Caco-2 (cell line): ENCODE data around the gene BCAS3. TPM values are rescaled to one million over a fixed set of nuclear protein-coding genes. Genes with fewer than 3 reads are reported as not detected.

ENCODE experiments used
- BruUV-seq: library from RNA; stranded (reverse); fragments of 400-500 nt; replicated peaks from 2 replicates; lab custom pipeline; 2021; lab: Mats Ljungman, UMichigan
- CTCF ChIA-PET: fragments of 300-600 bp; sonication (Branson Sonifier 250); formaldehyde crosslinking; loops from one replicate; lab custom pipeline; 2022; ENCODE audit warnings: antibody characterized with exemption; lab: Charles Lee
- POLR2A ChIA-PET: fragments of 300-600 bp; sonication (Branson Sonifier 250); formaldehyde crosslinking; loops from one replicate; lab custom pipeline; 2022; ENCODE audit warnings: antibody characterized with exemption; lab: Charles Lee
- DNase-seq, 2 experiments: peaks; one replicate each; pipeline versions ENCODE4 v3.0.0 to v3.0.0-alpha.2; 2020 to 2022
- H3K27me3 ChIP-seq: replicated peaks from 2 replicates; pipeline ENCODE4 v1.6.0; 2011; ENCODE audit warnings: low read length; ENCODE audit not compliant: control insufficient read depth, insufficient read depth
- H3K36me3 ChIP-seq: 2 replicates; pipeline ENCODE4 v1.5.1; 2011; ENCODE audit warnings: low read length; ENCODE audit not compliant: control insufficient read depth, insufficient read depth
- H3K4me1 ChIP-seq: fragments of 250-450 bp; sonication (Bioruptor Pico); 2 replicates; pipeline ENCODE4 v1.5.1; 2020; ENCODE audit warnings: mild to moderate bottlenecking
- H3K4me3 ChIP-seq: 2 replicates; pipeline ENCODE4 v1.5.1; 2011; ENCODE audit warnings: low read depth, mild to moderate bottlenecking, control low read depth, low read length
- H3K9me3 ChIP-seq: fragments of 250-450 bp; sonication (Bioruptor Pico); 2 replicates; pipeline ENCODE4 v1.5.1; 2020; ENCODE audit warnings: mild to moderate bottlenecking, moderate library complexity
- H3K27ac Mint-ChIP-seq: one replicate; pipeline ENCODE4 v1.8.0; 2022; ENCODE audit warnings: mixed read lengths; ENCODE audit not compliant: unreplicated experiment
- H3K27me3 Mint-ChIP-seq: one replicate; pipeline ENCODE4 v1.8.0; 2022; ENCODE audit warnings: mixed read lengths; ENCODE audit not compliant: insufficient read depth, unreplicated experiment
- H3K36me3 Mint-ChIP-seq: one replicate; pipeline ENCODE4 v1.8.0; 2022; ENCODE audit warnings: mild to moderate bottlenecking, mixed read lengths; ENCODE audit not compliant: insufficient read depth, unreplicated experiment
- H3K4me1 Mint-ChIP-seq: one replicate; pipeline ENCODE4 v1.8.0; 2022; ENCODE audit warnings: low read depth, mixed read lengths; ENCODE audit not compliant: unreplicated experiment
- H3K4me3 Mint-ChIP-seq: one replicate; pipeline ENCODE4 v1.8.0; 2022; ENCODE audit warnings: mild to moderate bottlenecking, moderate library complexity, mixed read lengths; ENCODE audit not compliant: unreplicated experiment
- H3K9me3 Mint-ChIP-seq: one replicate; pipeline ENCODE4 v1.8.0; 2022; ENCODE audit warnings: mixed read lengths; ENCODE audit not compliant: unreplicated experiment
- CTCF ChIP-seq, 2 experiments: fragments of 200-600 bp in 1 of 2; IDR thresholded peaks; 1 replicate in 1 of 2; 2 replicates in 1 of 2; pipeline versions ENCODE4 v1.5.1 to v1.8.0; 2011 to 2022; ENCODE audit warnings: antibody characterized with exemption in 1 of 2, control low read depth in 1 of 2, inconsistent platforms in 1 of 2, low read depth in 1 of 2, low read length in 1 of 2, mild to moderate bottlenecking in 1 of 2, moderate library complexity in 1 of 2; ENCODE audit not compliant: insufficient read depth in 1 of 2, severe bottlenecking in 1 of 2, unreplicated experiment in 1 of 2
- intact Hi-C: fragments of 100-400 bp; cut with micrococcal nuclease; formaldehyde crosslinking; loops from one replicate; pipeline ENCODE4 v1.10.0; 2022; ENCODE audit not compliant: unreplicated experiment
- total RNA-seq: library from RNA; stranded (reverse); gene quantifications from 2 replicates; pipeline ENCODE4 v1.2.3, GENCODE V29; 2022

BCAS3 gene
- total RNA-seq, 1 experiment from 2014 or later: 44.1 TPM

- ChIA-PET POLR2A (no interaction called here), CTCF (no interaction called here)
- no TSS peak for BruUV-seq
- intact Hi-C loops: no loop called here
- Histone ChIP-seq H3K9me3 (no peaks in the 10 kb centered on the region), H3K36me3 (no peaks in the 10 kb centered on the region), H3K4me1 (peaks cover 34% of the 10 kb centered on the region), H3K27me3 (no peaks in the 10 kb centered on the region), H3K4me3 (no peak overlapping the region)
- Mint-ChIP-seq H3K27ac (no peak overlapping the region), H3K27me3 (no peaks in the 10 kb centered on the region), H3K36me3 (no peaks in the 10 kb centered on the region), H3K9me3 (no peaks in the 10 kb centered on the region), H3K4me1 (peaks cover 46% of the 10 kb centered on the region), H3K4me3 (no peak overlapping the region)
- no peak for DNase-seq
- no peak for TF ChIP-seq CTCF (IDR thresholded peaks at IDR 0.05; ENCODE audit: insufficient read depth in 1 of 2, low read depth in 1 of 2, low read length in 1 of 2, severe bottlenecking in 1 of 2, unreplicated experiment in 1 of 2)
These were observed 526.8 kb downstream of the BCAS3 start for GRCh38 chr17:61204456-61204855.

- H3K36me3 ChIP-seq: no peaks in the 10 kb centered on the region
- H3K9me3 ChIP-seq: no peaks in the 10 kb centered on the region
- no peak for TF ChIP-seq CTCF (IDR thresholded peaks at IDR 0.05; ENCODE audit: insufficient read depth in 1 of 2, low read depth in 1 of 2, low read length in 1 of 2, severe bottlenecking in 1 of 2, unreplicated experiment in 1 of 2)
- Mint-ChIP-seq H3K27me3 (no peaks in the 10 kb centered on the region), H3K36me3 (no peaks in the 10 kb centered on the region), H3K4me1 (peaks cover 39% of the 10 kb centered on the region), H3K4me3 (no peak overlapping the region), H3K27ac (no peak overlapping the region), H3K9me3 (no peaks in the 10 kb centered on the region)
- CTCF ChIA-PET: no interaction called here
- H3K4me1 ChIP-seq: peaks cover 24% of the 10 kb centered on the region
- H3K4me3 ChIP-seq: no peak overlapping the region
- no TSS peak for BruUV-seq
- no peak for DNase-seq
- intact Hi-C loops: no loop called here
- POLR2A ChIA-PET: no interaction called here
- H3K27me3 ChIP-seq: no peaks in the 10 kb centered on the region
These were observed 527.8 kb downstream of the BCAS3 start for GRCh38 chr17:61205401-61205800.

- no peak for DNase-seq
- Mint-ChIP-seq H3K27ac (no peak overlapping the region), H3K4me1 (peaks cover 34% of the 10 kb centered on the region), H3K27me3 (no peaks in the 10 kb centered on the region), H3K4me3 (no peak overlapping the region), H3K36me3 (no peaks in the 10 kb centered on the region), H3K9me3 (no peaks in the 10 kb centered on the region)
- intact Hi-C loops: no loop called here
- no peaks in the 10 kb centered on the region for H3K36me3 ChIP-seq
- POLR2A ChIA-PET: no interaction called here
- no peak overlapping the region for H3K4me3 ChIP-seq
- H3K4me1 ChIP-seq: peaks cover 19% of the 10 kb centered on the region
- TF ChIP-seq CTCF (IDR thresholded peaks at IDR 0.05; ENCODE audit: insufficient read depth in 1 of 2, low read depth in 1 of 2, low read length in 1 of 2, severe bottlenecking in 1 of 2, unreplicated experiment in 1 of 2): no peak
- CTCF ChIA-PET: no interaction called here
- no peaks in the 10 kb centered on the region for H3K27me3 ChIP-seq
- no TSS peak for BruUV-seq
- H3K9me3 ChIP-seq: no peaks in the 10 kb centered on the region
These were observed 528.3 kb downstream of the BCAS3 start for GRCh38 chr17:61205931-61206330.
